Common myeloid progenitor, CD34-positive (primary cell): ENCODE results near the gene MROH8.

Source experiments
- CTCF ChIA-PET: fragments of 350-600 bp; sonication (Branson Sonifier 250); formaldehyde crosslinking; loops from one replicate; lab custom pipeline; 2021; ENCODE audit warnings: antibody characterized with exemption; lab: Charles Lee
- POLR2A ChIA-PET: fragments of 350-600 bp; sonication (Branson Sonifier 250); formaldehyde crosslinking; loops from one replicate; lab custom pipeline; 2021; ENCODE audit warnings: antibody characterized with exemption; lab: Charles Lee
- DNase-seq, 3 donors: peaks; one replicate each; pipeline versions ENCODE4 v3.0.0 to v3.0.0-alpha.2; 2013
- H3K27ac ChIP-seq, 2 experiments: 1 replicate in 1 of 2; 2 replicates in 1 of 2; pipeline ENCODE4 v1.7.0; 2013; ENCODE audit warnings: inconsistent platforms in 2 of 2, low read length in 2 of 2, mild to moderate bottlenecking in 2 of 2, low read depth in 1 of 2, moderate library complexity in 1 of 2; ENCODE audit not compliant: severe bottlenecking in 2 of 2, insufficient read depth in 1 of 2, poor library complexity in 1 of 2
- H3K27me3 ChIP-seq, 5 experiments: replicated peaks in 2 of 5; 1 replicate in 3 of 5; 2 replicates in 2 of 5; pipeline versions ENCODE4 v1.6.1 to v1.7.0; 2013; ENCODE audit warnings: low read length in 4 of 5, mild to moderate bottlenecking in 2 of 5, moderate library complexity in 2 of 5, inconsistent platforms in 1 of 5; ENCODE audit not compliant: insufficient read depth in 5 of 5, control insufficient read depth in 4 of 5
- H3K36me3 ChIP-seq, 4 experiments: 1 replicate in 2 of 4; 2 replicates in 2 of 4; pipeline versions ENCODE4 v1.6.1 to v1.7.0; 2013; ENCODE audit warnings: low read length in 3 of 4, control low read depth in 1 of 4, mild to moderate bottlenecking in 1 of 4; ENCODE audit not compliant: control insufficient read depth in 4 of 4, insufficient read depth in 4 of 4
- H3K4me1 ChIP-seq, 4 experiments: 1 replicate in 3 of 4; 2 replicates in 1 of 4; pipeline versions ENCODE4 v1.6.1 to v1.7.1; 2013; ENCODE audit warnings: low read length in 3 of 4, mild to moderate bottlenecking in 3 of 4, control low read depth in 1 of 4, inconsistent platforms in 1 of 4, moderate library complexity in 1 of 4; ENCODE audit not compliant: control insufficient read depth in 4 of 4, insufficient read depth in 4 of 4; ENCODE audit errors: control extremely low read depth in 1 of 4
- H3K4me3 ChIP-seq, 7 experiments: 1 replicate in 4 of 7; 2 replicates in 3 of 7; pipeline versions ENCODE4 v1.5.1 to v1.7.0; 2013; ENCODE audit warnings: mild to moderate bottlenecking in 7 of 7, low read length in 6 of 7, moderate library complexity in 6 of 7, inconsistent platforms in 2 of 7, low read depth in 2 of 7, control low read depth in 1 of 7; ENCODE audit not compliant: insufficient read depth in 4 of 7, control insufficient read depth in 1 of 7; ENCODE audit errors: extremely low read depth in 1 of 7
- H3K9me3 ChIP-seq, 5 experiments: 1 replicate in 4 of 5; 2 replicates in 1 of 5; pipeline versions ENCODE4 v1.6.1 to v1.7.1; 2013; ENCODE audit warnings: low read length in 4 of 5, mild to moderate bottlenecking in 2 of 5, inconsistent platforms in 1 of 5, low read depth in 1 of 5, moderate library complexity in 1 of 5; ENCODE audit not compliant: control insufficient read depth in 4 of 5, insufficient read depth in 2 of 5; ENCODE audit errors: control extremely low read depth in 1 of 5
- WGBS: methylation state at CpG from one replicate; pipeline ENCODE4 v1.1.5; 2013; ENCODE audit not compliant: insufficient coverage; 5-methylcytosine and 5-hydroxymethylcytosine counted together

MROH8 gene

DNA sequence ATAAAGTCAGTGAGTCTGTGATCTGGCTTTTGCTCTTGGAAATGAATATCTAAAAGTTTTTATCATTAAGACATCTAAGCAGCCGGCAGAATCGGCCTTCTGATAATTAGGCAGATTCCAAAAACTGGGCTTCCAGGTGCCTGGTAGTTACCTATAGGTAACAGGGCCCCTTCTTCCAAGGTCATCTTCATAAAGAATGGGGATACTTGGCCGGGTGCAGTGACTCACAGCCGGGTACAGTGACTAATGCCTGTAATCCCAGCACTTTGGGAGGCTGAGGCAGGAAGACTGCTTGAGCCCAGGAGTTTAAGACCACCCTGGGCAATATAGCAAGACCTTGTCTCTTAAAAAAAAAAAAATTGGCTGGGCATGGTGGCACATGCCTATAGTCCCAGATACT, 70.7 kb downstream of the MROH8 start:
- H3K4me3 ChIP-seq, result no peak overlapping the region
- H3K27ac ChIP-seq, result no peak overlapping the region
- ChIA-PET CTCF (interaction anchor here (0.5 kb wide), 1 partner anchor 9 kb away, joined by 3 read pairs; no protein-coding TSS in a partner anchor), POLR2A (no interaction called here)
- no peak for DNase-seq
- 100% methylated on average over 4 of the region's 4 CpGs for WGBS
- no peaks in the 10 kb centered on the region for H3K36me3 ChIP-seq
- no peaks in the 10 kb centered on the region for H3K27me3 ChIP-seq
- H3K4me1 ChIP-seq, result no peaks in the 10 kb centered on the region
- no peaks in the 10 kb centered on the region for H3K9me3 ChIP-seq

DNA sequence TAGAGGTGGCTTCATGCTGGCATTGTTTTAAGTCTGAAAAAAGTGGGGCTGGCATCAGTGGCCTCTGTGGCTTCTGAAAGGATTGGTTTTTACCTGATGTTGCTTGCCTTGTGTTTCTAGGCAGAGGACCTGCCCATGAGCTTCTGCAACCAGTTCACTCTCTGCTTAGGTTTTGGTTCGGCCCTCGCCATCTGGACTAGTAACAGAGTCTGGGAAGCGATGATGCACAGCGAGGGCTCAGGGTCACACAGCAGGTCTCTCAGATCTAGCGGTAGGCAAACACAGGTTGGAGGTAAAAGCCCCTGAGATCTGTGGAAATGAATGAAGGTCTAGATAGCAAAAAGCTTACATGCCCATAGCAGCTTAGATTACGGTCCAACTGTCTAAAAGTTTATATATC, 76.8 kb downstream of the MROH8 start:
- H3K27ac ChIP-seq, result no peak overlapping the region
- no peak for DNase-seq
- H3K4me3 ChIP-seq, result no peak overlapping the region
- H3K9me3 ChIP-seq, result no peaks in the 10 kb centered on the region
- H3K4me1 ChIP-seq, result no peaks in the 10 kb centered on the region
- H3K27me3 ChIP-seq, result no peaks in the 10 kb centered on the region
- POLR2A ChIA-PET, result no interaction called here
- CTCF ChIA-PET, result no interaction called here
- 96% methylated on average over 5 of the region's 6 CpGs for WGBS
- no peaks in the 10 kb centered on the region for H3K36me3 ChIP-seq

- Histone ChIP-seq H3K27me3 (no peaks in the 10 kb centered on the region), H3K4me1 (peaks cover 0 to 25% (median 17%) of the 10 kb centered on the region in 4 experiments), H3K4me3 (peak overlapping the region in 5 of 7 experiments; percentile 72 to 91 (median 80)), H3K9me3 (no peaks in the 10 kb centered on the region), H3K36me3 (peaks cover 0 to 10% (median 3%) of the 10 kb centered on the region in 4 experiments), H3K27ac (peak overlapping the region in 1 of 2 experiments; percentile 89)
- WGBS, result 90% methylated on average over 11 of the region's 11 CpGs
- ChIA-PET CTCF (no interaction called here), POLR2A (no interaction called here)
- DNase-seq, result no peak
Measured at GRCh38 chr20:37096415-37097041, 82.8 kb downstream of the MROH8 start.

- POLR2A ChIA-PET, result interaction anchor here (0.6 kb wide), 2 partner anchors 9 to 609 kb away, joined by 3 to 5 read pairs; no protein-coding TSS in a partner anchor
- peak; percentile 88 to 94 (median 92) for DNase-seq
- WGBS, result under 1% methylated on average over 46 of the region's 58 CpGs
- Histone ChIP-seq H3K27me3 (no peaks in the 10 kb centered on the region), H3K36me3 (peaks cover 0 to 12% (median 4%) of the 10 kb centered on the region in 4 experiments), H3K9me3 (no peaks in the 10 kb centered on the region), H3K27ac (peak within 1 kb of the TSS; percentile 81 to 89), H3K4me1 (peaks cover 0 to 25% (median 17%) of the 10 kb centered on the region in 4 experiments), H3K4me3 (peak within 1 kb of the TSS; percentile 66 to 91 (median 76))
- CTCF ChIA-PET, result no interaction called here
Measured at GRCh38 chr20:37095599-37096414, 83.5 kb downstream of the MROH8 start, which contains the start of gene RBL1. Gene RBL1 (minus strand): TSS chr20:37095997. CDS start chr20:37095928, 69 bp downstream.

DNA sequence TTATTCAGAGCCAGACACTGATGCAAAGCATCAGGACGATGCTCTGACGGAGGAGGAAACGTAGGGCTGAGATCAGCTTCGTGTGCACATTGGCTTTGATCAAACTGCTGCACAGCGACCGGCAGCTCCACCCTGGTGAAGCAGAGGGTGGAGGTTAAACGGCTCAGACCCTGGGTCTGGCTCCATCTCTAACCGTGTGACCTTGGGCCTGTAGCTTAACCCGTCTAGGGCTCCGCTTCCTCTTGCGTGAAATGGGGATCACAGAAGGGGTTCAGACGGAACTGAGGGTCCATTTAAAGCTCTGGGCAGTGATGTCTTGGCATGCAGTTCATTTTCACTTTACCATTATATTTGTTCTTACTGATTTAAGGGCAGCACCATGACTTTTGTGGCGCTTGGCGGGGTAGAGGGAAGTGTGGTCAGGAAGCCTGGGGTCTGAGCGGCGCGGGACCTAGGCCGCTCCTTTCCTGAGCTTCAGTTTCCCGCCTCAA, 84.2 kb downstream of the MROH8 start:
- DNase-seq, result peak in 1 of 3 donors; percentile 60
- no peaks in the 10 kb centered on the region for H3K27me3 ChIP-seq
- WGBS, result 10% methylated on average over 17 of the region's 19 CpGs
- H3K4me1 ChIP-seq, result peaks cover 0 to 25% (median 17%) of the 10 kb centered on the region in 4 experiments
- no peaks in the 10 kb centered on the region for H3K9me3 ChIP-seq
- ChIA-PET POLR2A (interaction anchor here (0.6 kb wide), 1 partner anchor 8 kb away, joined by 3 read pairs; no protein-coding TSS in a partner anchor), CTCF (interaction anchor here (1.4 kb wide), 1 partner anchor 14 kb away, joined by 3 read pairs; no protein-coding TSS in a partner anchor)
- H3K4me3 ChIP-seq, result peak overlapping the region; percentile 66 to 91 (median 76)
- H3K27ac ChIP-seq, result peak overlapping the region; percentile 30 to 89
- H3K36me3 ChIP-seq, result peaks cover 0 to 16% (median 4%) of the 10 kb centered on the region in 4 experiments

DNA sequence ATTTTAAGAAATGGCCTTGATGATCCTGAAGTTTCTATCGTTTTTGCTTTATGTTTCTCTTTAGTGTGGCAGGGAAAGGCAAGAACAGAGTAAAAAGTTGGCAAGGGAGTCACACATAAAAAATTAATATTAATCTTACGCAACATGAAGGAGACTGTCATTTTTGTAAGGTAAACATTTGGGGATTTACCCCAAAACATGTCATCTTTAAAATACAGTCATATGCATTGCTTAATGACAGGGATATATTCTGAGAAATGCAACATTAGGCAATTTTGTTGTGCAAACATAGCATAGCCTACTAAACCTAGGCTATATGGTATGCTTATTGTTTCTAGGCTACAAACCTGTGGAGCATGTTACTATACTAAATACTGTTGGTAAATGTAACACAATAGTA, 88.9 kb downstream of the MROH8 start:
- Histone ChIP-seq H3K36me3 (peaks cover 0 to 36% (median 12%) of the 10 kb centered on the region in 4 experiments), H3K27ac (peak overlapping the region in 1 of 2 experiments; percentile 7), H3K4me3 (no peak overlapping the region), H3K4me1 (peaks cover 0 to 18% (median 10%) of the 10 kb centered on the region in 4 experiments), H3K27me3 (no peaks in the 10 kb centered on the region), H3K9me3 (no peaks in the 10 kb centered on the region)
- DNase-seq, result no peak
- CTCF ChIA-PET, result no interaction called here
- WGBS, result no CpG with 5 or more reads among the region's 2 CpGs
- POLR2A ChIA-PET, result no interaction called here
